Measurements from ENCODE around the gene ELL2.
A peak's percentile ranks its signal among the peaks of the same experiment; 100 is the strongest.

Gene ELL2

GRCh38 chr5:95983080-95983479 is 21.4 kb upstream of the ELL2 start:
- no peak for DNase-seq (ENCODE audit: low spot score)

GRCh38 chr5:95976606-95977005 is 15.0 kb upstream of the ELL2 start:
- no peak for DNase-seq (ENCODE audit: low spot score)

- DNase-seq (ENCODE audit: low spot score) = no peak
These were observed 14.1 kb upstream of the ELL2 start for GRCh38 chr5:95975703-95976102.

GRCh38 chr5:95973793-95974325 is 12.2 kb upstream of the ELL2 start:
- DNase-seq (ENCODE audit: low spot score) = no peak

GRCh38 chr5:95972196-95972595 is 10.5 kb upstream of the ELL2 start:
- no peak for DNase-seq (ENCODE audit: low spot score)

- DNase-seq (ENCODE audit: low spot score) = no peak
These were observed 8.7 kb upstream of the ELL2 start for GRCh38 chr5:95970359-95970704.

GRCh38 chr5:95969651-95970358 is 8.2 kb upstream of the ELL2 start:
- no peak for DNase-seq (ENCODE audit: low spot score)

GRCh38 chr5:95969055-95969454 is 7.4 kb upstream of the ELL2 start:
- no peak for DNase-seq (ENCODE audit: low spot score)

GRCh38 chr5:95967236-95967635 is 5.6 kb upstream of the ELL2 start:
- no peak for DNase-seq (ENCODE audit: low spot score)

- no peak for DNase-seq (ENCODE audit: low spot score)
These were observed 4.4 kb upstream of the ELL2 start for GRCh38 chr5:95966005-95966404.

- DNase-seq (ENCODE audit: low spot score) = no peak
These were observed 2.2 kb upstream of the ELL2 start for GRCh38 chr5:95963650-95964410.

GRCh38 chr5:95962785-95963184 is 1.1 kb upstream of the ELL2 start:
- DNase-seq (ENCODE audit: low spot score) = no peak

- no peak for DNase-seq (ENCODE audit: low spot score)
These were observed 773 bp upstream of the ELL2 start for GRCh38 chr5:95962475-95962773.

- peak; percentile 66 for DNase-seq (ENCODE audit: low spot score)
These were observed 709 bp downstream of the ELL2 start for GRCh38 chr5:95960667-95961616.

GRCh38 chr5:95959888-95960666 is 1.6 kb downstream of the ELL2 start:
- peak; percentile 62 for DNase-seq (ENCODE audit: low spot score)

- DNase-seq (ENCODE audit: low spot score) = peak; percentile 64
These were observed 2.4 kb downstream of the ELL2 start for GRCh38 chr5:95959051-95959887.

- no peak for DNase-seq (ENCODE audit: low spot score)
These were observed 3.2 kb downstream of the ELL2 start for GRCh38 chr5:95958310-95959014.

GRCh38 chr5:95957561-95958203 is 4.0 kb downstream of the ELL2 start:
- DNase-seq (ENCODE audit: low spot score) = no peak

GRCh38 chr5:95956900-95957293 is 4.8 kb downstream of the ELL2 start:
- no peak for DNase-seq (ENCODE audit: low spot score)
